Measurements from ENCODE around the gene KCNIP4.

The KCNIP4 gene

GRCh38 chr4:21819086-21819485 lies 129.5 kb downstream of the KCNIP4 start:
- no peak overlapping the region for H3K27ac ChIP-seq

GRCh38 chr4:21815651-21816377 lies 132.8 kb downstream of the KCNIP4 start:
- H3K4me2 ChIP-seq: no peak overlapping the region
- no peak overlapping the region for H3K27ac ChIP-seq
- no peaks in the 10 kb centered on the region for H4K20me1 ChIP-seq (ENCODE audit: insufficient read depth)
- H3K4me3 ChIP-seq (IDR thresholded peaks at IDR 0.05; ENCODE audit: insufficient read depth, low read depth, low read length): no peak overlapping the region
- no peaks in the 10 kb centered on the region for H3K36me3 ChIP-seq (ENCODE audit: insufficient read depth)
- H2AFZ ChIP-seq (ENCODE audit: low read depth): no peak overlapping the region
- no peaks in the 10 kb centered on the region for H3K27me3 ChIP-seq (ENCODE audit: insufficient read depth, low read depth)
- no peaks in the 10 kb centered on the region for H3K79me2 ChIP-seq (ENCODE audit: insufficient read depth, low read depth)
- H3K4me1 ChIP-seq (ENCODE audit: low read depth, poor library complexity, severe bottlenecking): no peaks in the 10 kb centered on the region
- TF ChIP-seq CTCF (conservative IDR thresholded peaks at IDR 0.05; ENCODE audit: low read depth, low read length): no peak
- no peak overlapping the region for H3K9ac ChIP-seq

More at GRCh38 chr4:21819086-21819485, 129.5 kb downstream of the KCNIP4 start:
- Histone ChIP-seq H3K36me3 (ENCODE audit: insufficient read depth) (no peaks in the 10 kb centered on the region), H4K20me1 (ENCODE audit: insufficient read depth) (no peaks in the 10 kb centered on the region), H3K4me2 (no peak overlapping the region), H3K4me1 (ENCODE audit: low read depth, poor library complexity, severe bottlenecking) (no peaks in the 10 kb centered on the region), H3K79me2 (ENCODE audit: insufficient read depth, low read depth) (no peaks in the 10 kb centered on the region), H3K4me3 (IDR thresholded peaks at IDR 0.05; ENCODE audit: insufficient read depth, low read depth, low read length) (no peak overlapping the region), H3K9ac (no peak overlapping the region), H3K27me3 (ENCODE audit: insufficient read depth, low read depth) (no peaks in the 10 kb centered on the region), H2AFZ (ENCODE audit: low read depth) (no peak overlapping the region)
- TF ChIP-seq CTCF (conservative IDR thresholded peaks at IDR 0.05; ENCODE audit: low read depth, low read length): no peak

GRCh38 chr4:21811565-21811964 lies 137.0 kb downstream of the KCNIP4 start:
- no peak overlapping the region for H3K4me2 ChIP-seq
- H3K9ac ChIP-seq: no peak overlapping the region
- no peaks in the 10 kb centered on the region for H3K79me2 ChIP-seq (ENCODE audit: insufficient read depth, low read depth)
- no peaks in the 10 kb centered on the region for H4K20me1 ChIP-seq (ENCODE audit: insufficient read depth)
- no peak for TF ChIP-seq CTCF (conservative IDR thresholded peaks at IDR 0.05; ENCODE audit: low read depth, low read length)
- H2AFZ ChIP-seq (ENCODE audit: low read depth): no peak overlapping the region
- H3K27ac ChIP-seq: no peak overlapping the region
- H3K4me3 ChIP-seq (IDR thresholded peaks at IDR 0.05; ENCODE audit: insufficient read depth, low read depth, low read length): no peak overlapping the region
- no peaks in the 10 kb centered on the region for H3K36me3 ChIP-seq (ENCODE audit: insufficient read depth)
- no peaks in the 10 kb centered on the region for H3K4me1 ChIP-seq (ENCODE audit: low read depth, poor library complexity, severe bottlenecking)
- no peaks in the 10 kb centered on the region for H3K27me3 ChIP-seq (ENCODE audit: insufficient read depth, low read depth)

GRCh38 chr4:21806991-21807390 lies 141.6 kb downstream of the KCNIP4 start:
- Histone ChIP-seq H3K4me3 (IDR thresholded peaks at IDR 0.05; ENCODE audit: insufficient read depth, low read depth, low read length) (no peak overlapping the region), H3K36me3 (ENCODE audit: insufficient read depth) (no peaks in the 10 kb centered on the region), H3K4me2 (no peak overlapping the region), H2AFZ (ENCODE audit: low read depth) (no peak overlapping the region), H3K79me2 (ENCODE audit: insufficient read depth, low read depth) (no peaks in the 10 kb centered on the region), H3K27me3 (ENCODE audit: insufficient read depth, low read depth) (no peaks in the 10 kb centered on the region), H4K20me1 (ENCODE audit: insufficient read depth) (no peaks in the 10 kb centered on the region), H3K27ac (no peak overlapping the region), H3K9ac (no peak overlapping the region), H3K4me1 (ENCODE audit: low read depth, poor library complexity, severe bottlenecking) (no peaks in the 10 kb centered on the region)
- no peak for TF ChIP-seq CTCF (conservative IDR thresholded peaks at IDR 0.05; ENCODE audit: low read depth, low read length)

Measured in KMS-11 (cell line).